ENCODE results near the gene C16orf96.
A peak's percentile ranks its signal among the peaks of the same experiment; 100 is the strongest.

C16orf96 gene

DNA sequence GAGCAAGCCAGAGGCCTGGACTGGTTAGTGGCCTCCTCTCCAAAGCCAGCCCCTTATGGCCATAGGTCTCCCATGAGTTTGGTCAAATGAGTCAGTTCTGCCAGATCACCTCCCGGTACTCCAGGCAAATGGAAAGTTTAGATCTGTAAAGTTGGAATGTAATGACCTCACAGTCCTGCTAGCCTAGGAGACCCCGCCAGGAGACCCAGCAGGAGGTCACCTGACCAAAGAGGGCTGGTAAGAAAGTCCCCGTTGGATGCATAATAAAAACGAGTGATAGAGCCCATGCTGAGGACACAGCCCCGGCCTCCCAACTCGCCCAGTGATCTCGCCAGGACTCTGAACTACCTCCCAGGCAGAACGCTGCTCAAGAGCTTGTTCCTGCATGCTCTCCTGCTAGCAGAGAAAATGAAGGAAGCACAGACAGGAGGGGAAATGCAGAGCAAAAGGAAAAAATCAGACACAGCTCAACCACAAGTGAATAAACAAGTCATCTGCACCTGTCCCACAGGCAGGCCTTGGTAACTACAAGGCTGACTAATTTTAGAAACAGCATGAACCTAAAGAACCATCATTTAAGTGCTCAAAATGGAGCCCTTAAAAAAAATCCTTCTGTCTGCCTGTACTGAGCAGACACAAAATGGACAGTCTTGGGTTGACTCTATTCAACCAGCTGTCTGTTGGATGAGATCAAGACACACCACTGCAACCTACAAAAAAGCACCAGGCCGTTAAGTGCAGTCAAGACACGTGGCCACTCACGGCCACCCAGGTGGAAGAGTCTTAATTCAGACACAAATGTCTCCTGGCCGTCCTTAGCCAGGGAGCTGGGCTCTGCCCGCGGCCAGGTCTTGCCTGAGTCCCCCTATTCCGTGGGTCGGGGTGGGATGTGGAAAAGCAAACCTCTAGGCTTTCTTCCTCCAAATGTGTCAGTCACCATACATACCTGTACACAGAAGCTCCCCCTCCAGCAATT, 26.8 kb upstream of the C16orf96 start:
- Histone ChIP-seq H3K4me3 (ENCODE audit: low read length) (peak overlapping the region; percentile 45), H3K79me2 (ENCODE audit: low read length) (no peaks in the 10 kb centered on the region), H3K36me3 (replicated peaks; ENCODE audit: low read depth, low read length) (no peaks in the 10 kb centered on the region), H3K9me3 (ENCODE audit: insufficient read depth, low read length) (no peaks in the 10 kb centered on the region), H3K9ac (ENCODE audit: low read length) (peak overlapping the region; percentile 8; the same call in 1 of the 2 replicates), H3K4me1 (ENCODE audit: low read length) (peaks cover 24% of the 10 kb centered on the region), H2AFZ (ENCODE audit: low read depth, low read length) (peak overlapping the region; percentile 54), H3K27me3 (ENCODE audit: low read depth, low read length) (no peaks in the 10 kb centered on the region), H4K20me1 (ENCODE audit: insufficient read depth, low read length) (no peaks in the 10 kb centered on the region), H3K27ac (ENCODE audit: low read length) (peak overlapping the region; percentile 15; the same call in 1 of the 2 replicates), H3K4me2 (ENCODE audit: low read length) (peak overlapping the region; percentile 59)
- TF ChIP-seq, protein P1, sequence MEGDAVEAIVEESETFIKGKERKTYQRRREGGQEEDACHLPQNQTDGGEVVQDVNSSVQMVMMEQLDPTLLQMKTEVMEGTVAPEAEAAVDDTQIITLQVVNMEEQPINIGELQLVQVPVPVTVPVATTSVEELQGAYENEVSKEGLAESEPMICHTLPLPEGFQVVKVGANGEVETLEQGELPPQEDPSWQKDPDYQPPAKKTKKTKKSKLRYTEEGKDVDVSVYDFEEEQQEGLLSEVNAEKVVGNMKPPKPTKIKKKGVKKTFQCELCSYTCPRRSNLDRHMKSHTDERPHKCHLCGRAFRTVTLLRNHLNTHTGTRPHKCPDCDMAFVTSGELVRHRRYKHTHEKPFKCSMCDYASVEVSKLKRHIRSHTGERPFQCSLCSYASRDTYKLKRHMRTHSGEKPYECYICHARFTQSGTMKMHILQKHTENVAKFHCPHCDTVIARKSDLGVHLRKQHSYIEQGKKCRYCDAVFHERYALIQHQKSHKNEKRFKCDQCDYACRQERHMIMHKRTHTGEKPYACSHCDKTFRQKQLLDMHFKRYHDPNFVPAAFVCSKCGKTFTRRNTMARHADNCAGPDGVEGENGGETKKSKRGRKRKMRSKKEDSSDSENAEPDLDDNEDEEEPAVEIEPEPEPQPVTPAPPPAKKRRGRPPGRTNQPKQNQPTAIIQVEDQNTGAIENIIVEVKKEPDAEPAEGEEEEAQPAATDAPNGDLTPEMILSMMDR (IDR thresholded peaks at IDR 0.05; ENCODE audit: low read depth, low read length) = no peak
- TF ChIP-seq EZH2phosphoT487 (IDR thresholded peaks at IDR 0.05; ENCODE audit: low read depth) = no peak

DNA sequence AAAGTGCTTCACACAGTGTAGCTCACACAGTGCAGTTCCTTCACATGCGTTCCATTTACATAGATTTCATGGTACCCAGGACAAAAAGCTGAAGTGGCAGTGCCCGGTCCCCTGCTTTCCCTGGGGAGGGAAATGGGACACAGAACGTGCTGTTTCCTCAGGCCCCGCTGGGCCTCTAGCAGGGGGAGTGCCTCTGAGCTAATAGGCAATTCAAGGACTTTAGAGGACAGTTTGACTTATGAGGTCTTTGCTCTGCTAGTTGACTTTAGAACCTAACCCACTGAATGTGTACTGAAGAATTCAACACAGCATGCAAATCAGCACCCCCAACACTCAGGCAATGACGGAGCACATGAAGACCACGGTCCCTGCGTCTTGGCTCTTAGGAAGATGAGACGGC, 24.3 kb upstream of the C16orf96 start:
- Histone ChIP-seq H3K4me3 (ENCODE audit: low read length) (no peak overlapping the region), H3K79me2 (ENCODE audit: low read length) (no peaks in the 10 kb centered on the region)
- TF ChIP-seq, protein P1 (IDR thresholded peaks at IDR 0.05; ENCODE audit: low read depth, low read length) = no peak
- TF ChIP-seq EZH2phosphoT487 (IDR thresholded peaks at IDR 0.05; ENCODE audit: low read depth) = no peak

DNA sequence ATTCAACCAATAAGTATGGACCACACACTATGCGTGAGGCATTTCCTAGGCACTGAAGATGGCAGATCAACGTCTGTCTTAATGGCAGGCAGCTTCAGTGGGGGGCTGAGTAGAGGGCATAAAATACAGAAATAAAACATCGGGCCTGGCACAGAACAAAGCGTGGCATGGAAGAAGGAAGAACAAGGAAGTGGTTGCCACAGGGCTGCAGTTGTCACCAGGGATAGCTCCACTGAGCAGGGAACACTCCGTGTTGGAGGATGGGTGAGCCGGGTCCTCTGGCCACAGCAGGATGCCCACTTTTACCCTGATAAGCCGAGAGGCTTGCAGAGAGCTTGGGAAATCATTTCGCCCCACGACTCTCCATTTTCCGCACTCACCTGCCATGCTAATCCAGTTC, 23.9 kb upstream of the C16orf96 start:
- no peaks in the 10 kb centered on the region for H3K36me3 ChIP-seq (replicated peaks; ENCODE audit: low read depth, low read length)

More for the DNA sequence above, 24.3 kb upstream of the C16orf96 start:
- Histone ChIP-seq H3K27me3 (ENCODE audit: low read depth, low read length) (no peaks in the 10 kb centered on the region), H3K36me3 (replicated peaks; ENCODE audit: low read depth, low read length) (no peaks in the 10 kb centered on the region), H3K9ac (ENCODE audit: low read length) (no peak overlapping the region), H2AFZ (ENCODE audit: low read depth, low read length) (no peak overlapping the region), H3K4me1 (ENCODE audit: low read length) (peaks cover 22% of the 10 kb centered on the region), H3K27ac (ENCODE audit: low read length) (no peak overlapping the region), H4K20me1 (ENCODE audit: insufficient read depth, low read length) (no peaks in the 10 kb centered on the region), H3K9me3 (ENCODE audit: insufficient read depth, low read length) (no peaks in the 10 kb centered on the region), H3K4me2 (ENCODE audit: low read length) (no peak overlapping the region)

DNA sequence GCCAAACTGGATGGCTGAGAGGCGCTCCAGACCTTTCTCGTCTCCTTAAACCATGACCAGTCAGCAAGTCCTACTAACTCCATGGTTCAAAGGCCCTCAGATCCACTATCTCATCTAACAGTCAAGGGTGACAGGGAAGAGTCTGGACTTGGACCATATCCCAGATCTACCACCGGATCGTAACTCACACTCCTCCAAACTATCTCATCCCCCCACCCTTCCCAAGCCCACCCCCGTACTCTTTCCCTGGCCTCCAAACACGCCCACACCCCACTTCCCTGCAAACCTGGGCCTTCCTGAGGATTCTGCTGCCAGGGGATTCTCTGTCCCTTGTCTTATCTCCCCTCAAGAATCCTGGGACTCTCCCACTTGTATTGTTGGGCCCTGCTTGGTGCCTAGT, 22.6 kb upstream of the C16orf96 start:
- no peaks in the 10 kb centered on the region for H3K9me3 ChIP-seq (ENCODE audit: insufficient read depth, low read length)
- H2AFZ ChIP-seq (ENCODE audit: low read depth, low read length) = no peak overlapping the region
- H3K4me1 ChIP-seq (ENCODE audit: low read length) = peaks cover 17% of the 10 kb centered on the region
- H3K4me2 ChIP-seq (ENCODE audit: low read length) = no peak overlapping the region
- no peak overlapping the region for H3K4me3 ChIP-seq (ENCODE audit: low read length)
- no peaks in the 10 kb centered on the region for H3K79me2 ChIP-seq (ENCODE audit: low read length)
- TF ChIP-seq, protein P1 (IDR thresholded peaks at IDR 0.05; ENCODE audit: low read depth, low read length) = no peak
- no peak for TF ChIP-seq EZH2phosphoT487 (IDR thresholded peaks at IDR 0.05; ENCODE audit: low read depth)
- H3K27me3 ChIP-seq (ENCODE audit: low read depth, low read length) = no peaks in the 10 kb centered on the region
- H3K36me3 ChIP-seq (replicated peaks; ENCODE audit: low read depth, low read length) = no peaks in the 10 kb centered on the region
- no peak overlapping the region for H3K27ac ChIP-seq (ENCODE audit: low read length)
- H4K20me1 ChIP-seq (ENCODE audit: insufficient read depth, low read length) = no peaks in the 10 kb centered on the region
- H3K9ac ChIP-seq (ENCODE audit: low read length) = no peak overlapping the region

More for the DNA sequence above, 23.9 kb upstream of the C16orf96 start:
- TF ChIP-seq EZH2phosphoT487 (IDR thresholded peaks at IDR 0.05; ENCODE audit: low read depth) = no peak
- TF ChIP-seq, protein P1 (IDR thresholded peaks at IDR 0.05; ENCODE audit: low read depth, low read length) = no peak
- Histone ChIP-seq H4K20me1 (ENCODE audit: insufficient read depth, low read length) (no peaks in the 10 kb centered on the region), H3K9ac (ENCODE audit: low read length) (no peak overlapping the region), H3K9me3 (ENCODE audit: insufficient read depth, low read length) (no peaks in the 10 kb centered on the region), H3K4me1 (ENCODE audit: low read length) (peaks cover 19% of the 10 kb centered on the region), H3K4me3 (ENCODE audit: low read length) (no peak overlapping the region), H2AFZ (ENCODE audit: low read depth, low read length) (no peak overlapping the region), H3K27me3 (ENCODE audit: low read depth, low read length) (no peaks in the 10 kb centered on the region), H3K79me2 (ENCODE audit: low read length) (no peaks in the 10 kb centered on the region), H3K4me2 (ENCODE audit: low read length) (no peak overlapping the region), H3K27ac (ENCODE audit: low read length) (no peak overlapping the region)
